ENCODE measurements around the gene CIC.

CIC gene

DNA sequence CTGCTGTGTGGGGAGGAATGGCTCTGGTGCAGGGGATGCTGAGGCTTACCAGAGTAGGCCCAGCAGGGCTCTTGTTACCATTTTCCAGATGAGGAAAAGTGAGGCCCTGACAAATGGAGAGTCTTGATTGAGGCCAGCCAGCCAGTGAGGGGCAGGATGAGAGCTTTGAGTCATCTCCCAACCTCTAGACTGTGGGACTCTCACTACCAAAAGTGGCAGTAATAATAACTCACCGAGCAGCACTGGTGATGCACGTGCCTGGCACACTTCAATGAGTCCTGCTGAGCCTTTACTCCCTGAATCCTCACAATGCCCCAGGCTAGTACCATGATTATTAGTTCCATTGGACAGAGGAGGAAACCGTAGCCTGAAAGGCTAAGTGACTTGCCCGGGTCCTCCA, 7.8 kb downstream of the CIC start:
- peak overlapping the region; percentile 89; the same call in 1 of the 2 replicates for H3K27ac ChIP-seq
- TF ChIP-seq ZFX (IDR thresholded peaks at IDR 0.05; ENCODE audit: borderline replicate concordance) (no peak), CTCF (IDR thresholded peaks at IDR 0.05) (no peak)

GRCh38 chr19:42277821-42278451, 8.9 kb downstream of the CIC start:
- TF ChIP-seq CTCF (IDR thresholded peaks at IDR 0.05) (no peak), ZFX (IDR thresholded peaks at IDR 0.05; ENCODE audit: borderline replicate concordance) (no peak)
- H3K27ac ChIP-seq: peak overlapping the region; percentile 89; the same call in 1 of the 2 replicates

DNA sequence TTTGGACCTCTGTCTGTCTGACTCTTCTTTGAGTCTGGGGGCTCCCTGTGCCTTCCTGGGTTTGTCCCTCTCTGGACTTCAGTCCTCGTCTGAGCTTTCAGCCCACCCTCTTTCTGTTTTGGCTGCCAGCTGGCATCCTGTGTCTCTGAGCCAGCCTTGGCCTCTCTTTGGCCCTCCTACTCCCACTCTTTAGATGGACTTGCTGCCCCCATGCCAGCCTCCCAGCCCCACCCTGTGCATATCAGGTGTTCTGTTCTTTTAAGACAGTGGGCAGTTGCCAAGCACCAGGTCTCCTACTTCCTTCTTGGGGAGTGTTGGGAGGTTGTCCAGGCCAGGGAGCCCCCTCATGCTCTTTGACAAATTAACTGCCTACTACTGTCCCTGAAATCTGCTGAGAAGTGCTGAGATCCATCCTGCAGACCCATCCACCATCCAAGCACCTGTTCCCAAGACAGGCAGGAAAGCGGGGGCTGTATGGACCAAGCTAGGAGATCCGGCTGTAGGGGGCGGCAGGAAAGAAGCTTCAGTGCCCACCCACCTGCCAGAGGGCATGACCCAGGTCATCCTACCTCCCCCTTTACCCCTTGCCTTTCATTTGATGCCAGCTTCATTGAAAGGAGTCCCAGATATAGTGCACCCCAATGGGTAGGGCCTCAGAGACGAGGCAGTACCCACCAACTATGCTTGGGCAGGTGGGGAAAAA, 9.6 kb downstream of the CIC start:
- no peak for TF ChIP-seq ZFX (IDR thresholded peaks at IDR 0.05; ENCODE audit: borderline replicate concordance)
- TF ChIP-seq CTCF (IDR thresholded peaks at IDR 0.05): no peak
- H3K27ac ChIP-seq: peak overlapping the region; percentile 89

- H3K27ac ChIP-seq: peak overlapping the region; percentile 89
- TF ChIP-seq ZFX (IDR thresholded peaks at IDR 0.05; ENCODE audit: borderline replicate concordance) (no peak), CTCF (IDR thresholded peaks at IDR 0.05) (no peak)
These were observed 10.3 kb downstream of the CIC start for GRCh38 chr19:42279155-42279901.

GRCh38 chr19:42279902-42280814, 11.1 kb downstream of the CIC start:
- peak overlapping the region; percentile 89 for H3K27ac ChIP-seq
- TF ChIP-seq CTCF (IDR thresholded peaks at IDR 0.05) (peak; percentile 94), ZFX (IDR thresholded peaks at IDR 0.05; ENCODE audit: borderline replicate concordance) (no peak)

- no peak for TF ChIP-seq ZFX (IDR thresholded peaks at IDR 0.05; ENCODE audit: borderline replicate concordance)
- TF ChIP-seq CTCF (IDR thresholded peaks at IDR 0.05): no peak
- peak overlapping the region; percentile 89 for H3K27ac ChIP-seq
These were observed 11.7 kb downstream of the CIC start for GRCh38 chr19:42280815-42281145.
